HepG2 (cell line): ENCODE results near the gene TEDC2. TPM values are rescaled to one million over a fixed set of nuclear protein-coding genes. Genes with fewer than 3 reads are reported as not detected.

Experiments
- CREB1 ChIP-seq, 2 experiments: fragments of 450-650 bp in 1 of 2; IDR thresholded peaks; 2 replicates each; pipeline ENCODE4 v1.6.1; 2016 to 2017; ENCODE audit warnings: control low read depth in 1 of 2, mild to moderate bottlenecking in 1 of 2, missing compliant biosample characterization in 1 of 2, missing genetic modification characterization in 1 of 2
- ELK4 ChIP-seq: sonication (generic); formaldehyde crosslinking; IDR thresholded peaks from 2 replicates; pipeline ENCODE4 v1.9.0; 2021; ENCODE audit warnings: missing genetic modification reagents, borderline replicate concordance
- HNF1B ChIP-seq: sonication (generic); formaldehyde crosslinking; IDR thresholded peaks from 2 replicates; pipeline ENCODE4 v1.5.1; 2020; ENCODE audit warnings: mild to moderate bottlenecking, moderate library complexity, missing genetic modification reagents
- HNRNPLL ChIP-seq: fragments of 200-400 bp; formaldehyde crosslinking; IDR thresholded peaks from 2 replicates; pipeline ENCODE4 v1.6.1; 2017; ENCODE audit warnings: mild to moderate bottlenecking, low read depth, low read length; ENCODE audit not compliant: poor library complexity, severe bottlenecking
- JUN ChIP-seq: sonication (generic); formaldehyde crosslinking; IDR thresholded peaks from 2 replicates; pipeline ENCODE4 v1.4.0; 2020; ENCODE audit warnings: mild to moderate bottlenecking, missing genetic modification reagents
- ONECUT2 ChIP-seq: sonication (generic); formaldehyde crosslinking; IDR thresholded peaks from 2 replicates; pipeline ENCODE4 v1.4.0; 2020; ENCODE audit warnings: missing genetic modification reagents
- PLRG1 ChIP-seq: fragments of 450-650 bp; conservative IDR thresholded peaks from 2 replicates; pipeline ENCODE4 v1.6.1; 2016
- POLR2AphosphoS2 ChIP-seq: IDR thresholded peaks from 2 replicates; pipeline ENCODE4 v1.6.1; 2011; ENCODE audit warnings: low read depth, low read length, improper control_type of control experiment
- RCOR2 ChIP-seq: IDR thresholded peaks from 2 replicates; pipeline ENCODE4 v1.6.1; 2016; ENCODE audit warnings: missing biosample characterization, missing genetic modification reagents
- RXRA ChIP-seq: sonication (generic); formaldehyde crosslinking; IDR thresholded peaks from 2 replicates; pipeline ENCODE4 v1.5.1; 2020; ENCODE audit warnings: missing genetic modification reagents
- SYNCRIP ChIP-seq: fragments of 200-400 bp; formaldehyde crosslinking; IDR thresholded peaks from 2 replicates; pipeline ENCODE4 v1.6.1; 2018; ENCODE audit warnings: mild to moderate bottlenecking, low read depth, low read length; ENCODE audit not compliant: insufficient read depth
- TAF1 ChIP-seq: sonication (generic); formaldehyde crosslinking; IDR thresholded peaks from 2 replicates; pipeline ENCODE4 v1.4.0; 2020; ENCODE audit warnings: missing genetic modification reagents
- TBX2 ChIP-seq: sonication (generic); formaldehyde crosslinking; IDR thresholded peaks from 2 replicates; pipeline ENCODE4 v1.5.0; 2020; ENCODE audit warnings: missing genetic modification reagents, mild to moderate bottlenecking, borderline replicate concordance
- ZBTB43 ChIP-seq: sonication (generic); formaldehyde crosslinking; conservative IDR thresholded peaks from 2 replicates; pipeline ENCODE4 v1.4.0; 2020; ENCODE audit warnings: missing genetic modification reagents
- ZNF160 ChIP-seq: sonication (generic); formaldehyde crosslinking; IDR thresholded peaks from 2 replicates; pipeline ENCODE4 v1.8.0; 2022; ENCODE audit warnings: mild to moderate bottlenecking, inconsistent platforms, missing genetic modification reagents
- ZNF382 ChIP-seq: sonication (generic); formaldehyde crosslinking; IDR thresholded peaks from 2 replicates; pipeline ENCODE4 v1.5.0; 2020; ENCODE audit warnings: missing genetic modification reagents, mild to moderate bottlenecking, borderline replicate concordance
- ZNF550 ChIP-seq: sonication (generic); formaldehyde crosslinking; IDR thresholded peaks from 2 replicates; pipeline ENCODE4 v1.4.0; 2020; ENCODE audit warnings: mild to moderate bottlenecking, missing genetic modification reagents, borderline replicate concordance
- ZNF577 ChIP-seq: sonication (generic); formaldehyde crosslinking; IDR thresholded peaks from 2 replicates; pipeline ENCODE4 v1.4.0; 2020; ENCODE audit warnings: mild to moderate bottlenecking, low read depth, missing genetic modification reagents, borderline replicate concordance
- ZNF639 ChIP-seq: conservative IDR thresholded peaks from 2 replicates; pipeline ENCODE4 v1.6.1; 2018; ENCODE audit warnings: missing genetic modification reagents
- ZNF644 ChIP-seq: IDR thresholded peaks from 2 replicates; pipeline ENCODE4 v1.6.1; 2016; ENCODE audit warnings: low read depth
- ZNF691 ChIP-seq: sonication (generic); formaldehyde crosslinking; IDR thresholded peaks from 2 replicates; pipeline ENCODE4 v1.4.0; 2020; ENCODE audit warnings: missing genetic modification reagents, low read depth, mild to moderate bottlenecking, borderline replicate concordance
- ZSCAN20 ChIP-seq: sonication (generic); formaldehyde crosslinking; IDR thresholded peaks from 2 replicates; pipeline ENCODE4 v1.4.0; 2020; ENCODE audit warnings: missing genetic modification reagents, mild to moderate bottlenecking, borderline replicate concordance
- ZSCAN29 ChIP-seq: sonication (generic); formaldehyde crosslinking; conservative IDR thresholded peaks from 2 replicates; pipeline ENCODE4 v1.4.0; 2020; ENCODE audit warnings: mild to moderate bottlenecking, missing genetic modification reagents
- polyA plus RNA-seq, 8 experiments: library from polyadenylated mRNA; depleted of rRNA in 3 of 8; stranded (reverse) in 7 of 8; unstranded in 1 of 8; fragments of >200 nt; fragmentation: Illumina TruSeq in 4 of 8; extraction: Trizol in 4 of 8; gene quantifications; 2 replicates each; pipeline versions ENCODE4 v1.2.1 to v1.2.3, GENCODE V29; 2011 to 2016; ENCODE audit warnings: low read depth in 4 of 8, missing spikeins in 1 of 8, mixed read lengths in 1 of 8; ENCODE audit not compliant: insufficient read depth in 1 of 8
- total RNA-seq, 5 experiments: library from RNA; depleted of rRNA; stranded (reverse); fragments of >200 nt; fragmentation: Illumina TruSeq; extraction: Trizol; gene quantifications; 2 replicates each; pipeline ENCODE4 v1.2.3, GENCODE V29; 2016; ENCODE audit warnings: low read depth in 1 of 5

TEDC2 gene
- total and polyA plus RNA-seq, 2 of the 13 experiments (the other 11 are each of a cell fraction or from before 2014, with no cell fraction given), result 6.2 to 24.4 TPM

- TF ChIP-seq PLRG1 (no peak), ZNF691 (0 out of 2 replicates have a peak, but pooled peaks have one; percentile 4), ELK4 (no peak), TBX2 (CRISPR knock-in tag) (peak; percentile 5; the same call in 1 of the 2 replicates), ONECUT2 (CRISPR knock-in tag) (no peak), POLR2AphosphoS2 (no peak), ZSCAN20 (CRISPR knock-in tag) (0 out of 2 replicates have a peak, but pooled peaks have one; percentile 47), SYNCRIP (no peak), RCOR2 (CRISPR knock-in tag) (no peak), ZNF639 (CRISPR knock-in tag) (no peak), ZNF382 (no peak), ZNF644 (no peak), ZNF577 (CRISPR knock-in tag) (no peak), ZSCAN29 (CRISPR knock-in tag) (no peak), JUN (CRISPR knock-in tag) (0 out of 2 replicates have a peak, but pooled peaks have one; percentile 54), ZNF550 (CRISPR knock-in tag) (no peak), RXRA (CRISPR knock-in tag) (no peak), CREB1 (IDR thresholded peaks at IDR 0.05) (peak; percentile 50; the same call in 1 of the 2 replicates), CREB1 (CRISPR knock-in tag; IDR thresholded peaks at IDR 0.05) (no peak), TAF1 (peak; percentile 60; the same call in 1 of the 2 replicates), HNRNPLL (peak; percentile 57), HNF1B (peak; percentile 39; the same call in 1 of the 2 replicates), ZNF160 (CRISPR knock-in tag) (no peak), ZBTB43 (peak; percentile 60; the same call in 1 of the 2 replicates)
Measured at GRCh38 chr16:2429034-2429770, 30.7 kb upstream of the TEDC2 start, which contains the start of gene CCNF (continued).
